H1 (cell line): Measurements from ENCODE around the gene FANCI. TPM values are rescaled to one million over a fixed set of nuclear protein-coding genes. Genes with fewer than 3 reads are reported as not detected.

Source experiments
- CTCF ChIA-PET: fragments of 300-600 bp; sonication (Branson Sonifier 250); formaldehyde crosslinking; loops from one replicate; lab custom pipeline; 2021; ENCODE audit not compliant: partially characterized antibody; lab: Charles Lee
- POLR2A ChIA-PET: fragments of 300-600 bp; sonication (Branson Sonifier 250); formaldehyde crosslinking; loops from one replicate; lab custom pipeline; 2021; ENCODE audit warnings: inconsistent platforms; ENCODE audit not compliant: partially characterized antibody; lab: Charles Lee
- DNase-seq, 2 experiments: peaks; one replicate each; pipeline versions ENCODE4 v3.0.0 to v3.0.0-alpha.2; 2010 to 2022; ENCODE audit warnings: low spot score in 2 of 2, low read depth in 1 of 2, mixed read lengths in 1 of 2
- FAIRE-seq: peaks from 2 replicates; lab custom pipeline; 2011; peaks lifted over from hg19 to GRCh38; lab: Jason Lieb, UNC
- H2AFZ ChIP-seq: 2 replicates; pipeline ENCODE4 v1.8.1; 2012; ENCODE audit warnings: low read length, inconsistent platforms
- H2AK5ac ChIP-seq: 2 replicates; pipeline ENCODE4 v1.6.1; 2013; ENCODE audit warnings: low read depth, low read length
- H2BK120ac ChIP-seq: replicated peaks from 2 replicates; pipeline ENCODE3; 2013; ENCODE audit warnings: low read depth, low read length, inconsistent platforms
- H2BK12ac ChIP-seq: 2 replicates; pipeline ENCODE4 v1.6.1; 2013; ENCODE audit warnings: low read depth, low read length
- H2BK15ac ChIP-seq: 2 replicates; pipeline ENCODE4 v1.6.1; 2013; ENCODE audit warnings: low read length
- H2BK20ac ChIP-seq: 2 replicates; pipeline ENCODE4 v1.6.1; 2013; ENCODE audit warnings: low read length
- H2BK5ac ChIP-seq: 2 replicates; pipeline ENCODE4 v1.6.1; 2013; ENCODE audit warnings: low read depth, low read length
- H3K14ac ChIP-seq: 2 replicates; pipeline ENCODE4 v1.6.1; 2013; ENCODE audit warnings: inconsistent platforms; ENCODE audit not compliant: insufficient read length
- H3K18ac ChIP-seq: 2 replicates; pipeline ENCODE4 v1.6.1; 2013; ENCODE audit warnings: low read length; ENCODE audit errors: extremely low read depth
- H3K23ac ChIP-seq: 2 replicates; pipeline ENCODE4 v1.6.1; 2013; ENCODE audit warnings: inconsistent platforms; ENCODE audit not compliant: insufficient read length
- H3K23me2 ChIP-seq: 2 replicates; pipeline ENCODE4 v1.6.1; 2013; ENCODE audit warnings: low read depth, low read length
- H3K27ac ChIP-seq: 2 replicates; pipeline ENCODE4 v1.6.1; 2011; ENCODE audit warnings: low read depth, low read length, inconsistent platforms
- H3K27me3 ChIP-seq, 4 experiments: replicated peaks in 1 of 4; 1 replicate in 1 of 4; 2 replicates in 3 of 4; pipeline versions ENCODE4 v1.6.1 to v1.8.1; 2011 to 2013; ENCODE audit warnings: low read length in 3 of 4, mild to moderate bottlenecking in 3 of 4, inconsistent platforms in 2 of 4, mixed read lengths in 2 of 4, moderate library complexity in 1 of 4; ENCODE audit not compliant: control insufficient read depth in 3 of 4, insufficient read depth in 3 of 4; ENCODE audit errors: extremely low read depth in 1 of 4
- H3K36me3 ChIP-seq, 4 experiments: 2 replicates each; pipeline versions ENCODE4 v1.6.1 to v1.8.1; 2011 to 2013; ENCODE audit warnings: mild to moderate bottlenecking in 4 of 4, low read length in 3 of 4, moderate library complexity in 2 of 4, control low read depth in 1 of 4, inconsistent platforms in 1 of 4; ENCODE audit not compliant: insufficient read depth in 4 of 4, control insufficient read depth in 2 of 4
- H3K4ac ChIP-seq: replicated peaks from 2 replicates; pipeline ENCODE3; 2013; ENCODE audit warnings: low read length, low read depth, mixed read lengths, inconsistent platforms; ENCODE audit not compliant: insufficient read length
- H3K4me1 ChIP-seq, 4 experiments: replicated peaks in 1 of 4; 1 replicate in 1 of 4; 2 replicates in 3 of 4; pipeline versions ENCODE4 v1.6.1 to v1.8.1; 2011 to 2013; ENCODE audit warnings: low read length in 3 of 4, inconsistent platforms in 2 of 4, mixed read lengths in 1 of 4; ENCODE audit not compliant: insufficient read depth in 4 of 4, control insufficient read depth in 3 of 4
- H3K4me2 ChIP-seq, 2 experiments: 2 replicates each; pipeline versions ENCODE4 v1.6.1 to v1.8.1; 2011 to 2013; ENCODE audit warnings: low read depth in 2 of 2, low read length in 2 of 2, control low read depth in 1 of 2, inconsistent platforms in 1 of 2, mild to moderate bottlenecking in 1 of 2; ENCODE audit not compliant: insufficient read depth in 1 of 2
- H3K4me3 ChIP-seq, 4 experiments: fragments of 200-600, 300-600 bp in 1 of 4; sonication (generic), shearing (Covaris generic), sonication (Bioruptor Twin) in 1 of 4; 2 replicates each; pipeline versions ENCODE4 v1.5.1 to v1.8.1; 2011 to 2016; ENCODE audit warnings: low read length in 4 of 4, low read depth in 3 of 4, control low read depth in 2 of 4, inconsistent platforms in 2 of 4, mild to moderate bottlenecking in 2 of 4, mixed read lengths in 1 of 4, moderate library complexity in 1 of 4; ENCODE audit not compliant: insufficient read depth in 2 of 4; ENCODE audit errors: extremely low read depth in 1 of 4
- H3K56ac ChIP-seq: replicated peaks from 2 replicates; pipeline ENCODE3; 2013; ENCODE audit warnings: low read depth, mild to moderate bottlenecking, mixed read lengths, low read length, inconsistent platforms; ENCODE audit not compliant: insufficient read length
- H3K79me1 ChIP-seq: 2 replicates; pipeline ENCODE4 v1.6.1; 2013; ENCODE audit warnings: low read depth, low read length, control low read depth
- H3K79me2 ChIP-seq, 2 experiments: 2 replicates each; pipeline versions ENCODE4 v1.6.1 to v1.8.1; 2012 to 2013; ENCODE audit warnings: low read length in 2 of 2, mild to moderate bottlenecking in 2 of 2, inconsistent platforms in 1 of 2; ENCODE audit not compliant: insufficient read depth in 2 of 2, control insufficient read depth in 1 of 2
- H3K9ac ChIP-seq, 4 experiments: replicated peaks in 1 of 4; 1 replicate in 1 of 4; 2 replicates in 3 of 4; pipeline versions ENCODE4 v1.6.1 to v1.8.1; 2011 to 2013; ENCODE audit warnings: low read depth in 3 of 4, low read length in 3 of 4, control low read depth in 2 of 4, mild to moderate bottlenecking in 2 of 4, moderate library complexity in 2 of 4, inconsistent platforms in 1 of 4; ENCODE audit errors: extremely low read depth in 1 of 4
- H3K9me3 ChIP-seq, 2 experiments: 2 replicates each; pipeline versions ENCODE4 v1.6.1 to v1.8.1; 2012 to 2013; ENCODE audit warnings: mild to moderate bottlenecking in 2 of 2, moderate library complexity in 2 of 2, control low read depth in 1 of 2, inconsistent platforms in 1 of 2, low read depth in 1 of 2, low read length in 1 of 2, mixed read lengths in 1 of 2; ENCODE audit not compliant: insufficient read depth in 2 of 2
- H4K20me1 ChIP-seq, 2 experiments: replicated peaks in 1 of 2; 2 replicates each; pipeline versions ENCODE3 to v1.8.1; 2011 to 2013; ENCODE audit warnings: inconsistent platforms in 2 of 2, low read length in 2 of 2, mild to moderate bottlenecking in 1 of 2; ENCODE audit not compliant: insufficient read depth in 2 of 2, control insufficient read depth in 1 of 2
- H4K5ac ChIP-seq: 2 replicates; pipeline ENCODE4 v1.6.1; 2013; ENCODE audit warnings: low read length, low read depth, mixed read lengths, inconsistent platforms; ENCODE audit not compliant: insufficient read length
- H4K8ac ChIP-seq: 2 replicates; pipeline ENCODE4 v1.8.0; 2013; ENCODE audit warnings: mild to moderate bottlenecking, moderate library complexity, low read length, inconsistent platforms; ENCODE audit not compliant: insufficient read depth; ENCODE audit errors: extremely low read depth
- H4K91ac ChIP-seq: replicated peaks from 2 replicates; pipeline ENCODE3; 2013; ENCODE audit warnings: low read length, mixed read lengths, inconsistent platforms; ENCODE audit not compliant: insufficient read length
- ATF3 ChIP-seq: IDR thresholded peaks from 2 replicates; pipeline ENCODE4 v1.6.1; 2011; ENCODE audit warnings: low read depth, mild to moderate bottlenecking, low read length; ENCODE audit not compliant: insufficient read depth
- CREB1 ChIP-seq: IDR thresholded peaks from 2 replicates; pipeline ENCODE4 v1.6.1; 2012; ENCODE audit warnings: inconsistent platforms
- RAD21 ChIP-seq, 2 experiments: IDR thresholded peaks in 1 of 2; conservative IDR thresholded peaks in 1 of 2; 2 replicates each; pipeline ENCODE4 v1.6.1; 2011; ENCODE audit warnings: low read depth in 2 of 2, low read length in 2 of 2, improper control_type of control experiment in 1 of 2, inconsistent platforms in 1 of 2, mild to moderate bottlenecking in 1 of 2, moderate library complexity in 1 of 2
- RNF2 ChIP-seq: fragments of 200-900, 300-1000 bp; sonication (generic); IDR thresholded peaks from 2 replicates; pipeline ENCODE4 v1.7.1; 2016; ENCODE audit warnings: borderline replicate concordance, low read depth, mild to moderate bottlenecking, antibody characterized with exemption, low read length; ENCODE audit not compliant: poor library complexity, severe bottlenecking; ENCODE audit errors: missing control alignments
- SIX5 ChIP-seq: IDR thresholded peaks from 2 replicates; pipeline ENCODE4 v1.6.1; 2011; ENCODE audit warnings: mild to moderate bottlenecking, low read depth, low read length
- TEAD4 ChIP-seq: IDR thresholded peaks from 2 replicates; pipeline ENCODE4 v1.6.1; 2012; ENCODE audit warnings: low read depth, low read length, inconsistent platforms, mixed read lengths
- polyA plus RNA-seq, 7 experiments: library from polyadenylated mRNA; depleted of rRNA in 3 of 7; stranded (reverse) in 5 of 7; unstranded in 2 of 7; fragments of >200 nt in 5 of 7; fragments of 200-250 nt in 2 of 7; gene quantifications; 1 replicate in 5 of 7; 2 replicates in 1 of 7; 4 replicates in 1 of 7; pipeline versions ENCODE4 v1.2.1 to v1.2.3, GENCODE V29; 2011 to 2013; ENCODE audit warnings: missing spikeins in 2 of 7, mixed read lengths in 2 of 7
- total RNA-seq: library from RNA; stranded (reverse); fragmentation: NEBNext Ultra II Directional; extraction: Animal tissue kit (Norgen Biotek cat#: 25700); gene quantifications from 2 replicates; pipeline ENCODE4 v1.2.1, GENCODE V29; 2021
- TF ChIP-seq, protein P1 (sequence below): IDR thresholded peaks from 2 replicates; pipeline ENCODE4 v1.6.1; 2012; ENCODE audit warnings: low read length, inconsistent platforms

FANCI gene
- total and polyA plus RNA-seq, 2 of the 8 experiments (the other 6 are each of a cell fraction or from before 2014, with no cell fraction given) = 37.8 to 115 TPM

DNA sequence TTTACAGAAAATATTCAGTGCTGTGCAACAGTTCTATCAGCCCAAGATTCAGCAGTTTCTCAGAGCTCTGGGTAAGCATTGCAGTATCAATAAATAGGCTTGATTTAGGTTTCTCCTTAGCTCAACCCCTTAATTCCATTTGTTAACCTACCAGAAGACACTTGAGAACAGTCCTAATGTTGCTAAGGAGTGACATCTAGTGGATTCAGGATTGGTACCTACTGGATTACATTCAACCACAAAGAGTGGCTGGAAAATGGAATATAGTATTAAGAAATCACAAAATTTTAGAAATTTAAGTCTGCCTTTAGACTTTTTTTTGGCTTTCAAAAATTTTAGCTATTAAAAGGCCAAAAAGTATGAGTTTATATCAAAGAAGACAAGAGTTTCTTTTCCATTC is 56.1 kb downstream of the FANCI start:
- no peak for FAIRE-seq
- CTCF ChIA-PET = interaction anchor here (0.6 to 2.0 kb wide), 5 partner anchors 12 to 192 kb away, joined by 3 to 5 read pairs (median 4); no protein-coding TSS in a partner anchor

More for the DNA sequence above, 56.1 kb downstream of the FANCI start:
- H4K91ac ChIP-seq = no peak overlapping the region
- no peak for DNase-seq
- H4K20me1 ChIP-seq = no peaks in the 10 kb centered on the region
- H2BK12ac ChIP-seq = no peak overlapping the region
- H3K4me1 ChIP-seq = no peaks in the 10 kb centered on the region
- POLR2A ChIA-PET = interaction anchor here (1.8 kb wide), 1 partner anchor 9 kb away, joined by 4 read pairs; no protein-coding TSS in a partner anchor
- no peak overlapping the region for H2BK120ac ChIP-seq
- H3K79me2 ChIP-seq = no peaks in the 10 kb centered on the region
- H3K27ac ChIP-seq = no peak overlapping the region
- H3K4me2 ChIP-seq = no peak overlapping the region
- H3K14ac ChIP-seq = no peak overlapping the region
- H3K27me3 ChIP-seq = no peaks in the 10 kb centered on the region
- no peak overlapping the region for H2BK20ac ChIP-seq
- H3K9ac ChIP-seq = no peak overlapping the region
- peak in 1 of 2 experiments; percentile 19; a peak in 2 of 4 replicates for TF ChIP-seq RAD21 (IDR thresholded peaks at IDR 0.05 in 1 of 2, conservative IDR thresholded peaks at IDR 0.05 in 1 of 2; ENCODE audit: low read depth in 2 of 2, low read length in 2 of 2)
- no peak for TF ChIP-seq RNF2
- no peak for TF ChIP-seq CREB1
- no peak for TF ChIP-seq ATF3
- TF ChIP-seq SIX5 = no peak
- TF ChIP-seq, protein P1, sequence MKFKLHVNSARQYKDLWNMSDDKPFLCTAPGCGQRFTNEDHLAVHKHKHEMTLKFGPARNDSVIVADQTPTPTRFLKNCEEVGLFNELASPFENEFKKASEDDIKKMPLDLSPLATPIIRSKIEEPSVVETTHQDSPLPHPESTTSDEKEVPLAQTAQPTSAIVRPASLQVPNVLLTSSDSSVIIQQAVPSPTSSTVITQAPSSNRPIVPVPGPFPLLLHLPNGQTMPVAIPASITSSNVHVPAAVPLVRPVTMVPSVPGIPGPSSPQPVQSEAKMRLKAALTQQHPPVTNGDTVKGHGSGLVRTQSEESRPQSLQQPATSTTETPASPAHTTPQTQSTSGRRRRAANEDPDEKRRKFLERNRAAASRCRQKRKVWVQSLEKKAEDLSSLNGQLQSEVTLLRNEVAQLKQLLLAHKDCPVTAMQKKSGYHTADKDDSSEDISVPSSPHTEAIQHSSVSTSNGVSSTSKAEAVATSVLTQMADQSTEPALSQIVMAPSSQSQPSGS = no peak
- no peak for TF ChIP-seq TEAD4
- H3K79me1 ChIP-seq = no peaks in the 10 kb centered on the region
- H3K23ac ChIP-seq = no peak overlapping the region
- H3K56ac ChIP-seq = no peak overlapping the region
- no peak overlapping the region for H2BK5ac ChIP-seq
- H3K4me3 ChIP-seq = no peak overlapping the region
- H2AK5ac ChIP-seq = no peak overlapping the region
- H4K8ac ChIP-seq = no peak overlapping the region
- no peak overlapping the region for H3K18ac ChIP-seq
- H3K36me3 ChIP-seq = peaks cover 7 to 75% (median 49%) of the 10 kb centered on the region in 4 experiments; a peak in 7 of 8 replicates
- no peak overlapping the region for H2BK15ac ChIP-seq
- H3K9me3 ChIP-seq = peaks cover 0 to 6% of the 10 kb centered on the region in 2 experiments; a peak in 1 of 4 replicates
- H2AFZ ChIP-seq = no peak overlapping the region
- no peak overlapping the region for H4K5ac ChIP-seq
- no peaks in the 10 kb centered on the region for H3K23me2 ChIP-seq
- H3K4ac ChIP-seq = no peak overlapping the region
